H1 (cell line): ENCODE measurements around the gene ZNF789. TPM values are rescaled to one million over a fixed set of nuclear protein-coding genes. Genes with fewer than 3 reads are reported as not detected.

ENCODE experiments used
- CTCF ChIA-PET: fragments of 300-600 bp; sonication (Branson Sonifier 250); formaldehyde crosslinking; loops from one replicate; lab custom pipeline; 2021; ENCODE audit not compliant: partially characterized antibody; lab: Charles Lee
- POLR2A ChIA-PET: fragments of 300-600 bp; sonication (Branson Sonifier 250); formaldehyde crosslinking; loops from one replicate; lab custom pipeline; 2021; ENCODE audit warnings: inconsistent platforms; ENCODE audit not compliant: partially characterized antibody; lab: Charles Lee
- DNase-seq, 2 experiments: peaks; one replicate each; pipeline versions ENCODE4 v3.0.0 to v3.0.0-alpha.2; 2010 to 2022; ENCODE audit warnings: low spot score in 2 of 2, low read depth in 1 of 2, mixed read lengths in 1 of 2
- FAIRE-seq: peaks from 2 replicates; lab custom pipeline; 2011; peaks lifted over from hg19 to GRCh38; lab: Jason Lieb, UNC
- H2AFZ ChIP-seq: 2 replicates; pipeline ENCODE4 v1.8.1; 2012; ENCODE audit warnings: low read length, inconsistent platforms
- H2AK5ac ChIP-seq: 2 replicates; pipeline ENCODE4 v1.6.1; 2013; ENCODE audit warnings: low read depth, low read length
- H2BK120ac ChIP-seq: replicated peaks from 2 replicates; pipeline ENCODE3; 2013; ENCODE audit warnings: low read depth, low read length, inconsistent platforms
- H2BK12ac ChIP-seq: 2 replicates; pipeline ENCODE4 v1.6.1; 2013; ENCODE audit warnings: low read depth, low read length
- H2BK15ac ChIP-seq: 2 replicates; pipeline ENCODE4 v1.6.1; 2013; ENCODE audit warnings: low read length
- H2BK20ac ChIP-seq: 2 replicates; pipeline ENCODE4 v1.6.1; 2013; ENCODE audit warnings: low read length
- H2BK5ac ChIP-seq: 2 replicates; pipeline ENCODE4 v1.6.1; 2013; ENCODE audit warnings: low read depth, low read length
- H3K14ac ChIP-seq: 2 replicates; pipeline ENCODE4 v1.6.1; 2013; ENCODE audit warnings: inconsistent platforms; ENCODE audit not compliant: insufficient read length
- H3K18ac ChIP-seq: 2 replicates; pipeline ENCODE4 v1.6.1; 2013; ENCODE audit warnings: low read length; ENCODE audit errors: extremely low read depth
- H3K23ac ChIP-seq: 2 replicates; pipeline ENCODE4 v1.6.1; 2013; ENCODE audit warnings: inconsistent platforms; ENCODE audit not compliant: insufficient read length
- H3K23me2 ChIP-seq: 2 replicates; pipeline ENCODE4 v1.6.1; 2013; ENCODE audit warnings: low read depth, low read length
- H3K27ac ChIP-seq: 2 replicates; pipeline ENCODE4 v1.6.1; 2011; ENCODE audit warnings: low read depth, low read length, inconsistent platforms
- H3K27me3 ChIP-seq, 4 experiments: replicated peaks in 1 of 4; 1 replicate in 1 of 4; 2 replicates in 3 of 4; pipeline versions ENCODE4 v1.6.1 to v1.8.1; 2011 to 2013; ENCODE audit warnings: low read length in 3 of 4, mild to moderate bottlenecking in 3 of 4, inconsistent platforms in 2 of 4, mixed read lengths in 2 of 4, moderate library complexity in 1 of 4; ENCODE audit not compliant: control insufficient read depth in 3 of 4, insufficient read depth in 3 of 4; ENCODE audit errors: extremely low read depth in 1 of 4
- H3K36me3 ChIP-seq, 4 experiments: 2 replicates each; pipeline versions ENCODE4 v1.6.1 to v1.8.1; 2011 to 2013; ENCODE audit warnings: mild to moderate bottlenecking in 4 of 4, low read length in 3 of 4, moderate library complexity in 2 of 4, control low read depth in 1 of 4, inconsistent platforms in 1 of 4; ENCODE audit not compliant: insufficient read depth in 4 of 4, control insufficient read depth in 2 of 4
- H3K4ac ChIP-seq: replicated peaks from 2 replicates; pipeline ENCODE3; 2013; ENCODE audit warnings: low read length, low read depth, mixed read lengths, inconsistent platforms; ENCODE audit not compliant: insufficient read length
- H3K4me1 ChIP-seq, 4 experiments: replicated peaks in 1 of 4; 1 replicate in 1 of 4; 2 replicates in 3 of 4; pipeline versions ENCODE4 v1.6.1 to v1.8.1; 2011 to 2013; ENCODE audit warnings: low read length in 3 of 4, inconsistent platforms in 2 of 4, mixed read lengths in 1 of 4; ENCODE audit not compliant: insufficient read depth in 4 of 4, control insufficient read depth in 3 of 4
- H3K4me2 ChIP-seq, 2 experiments: 2 replicates each; pipeline versions ENCODE4 v1.6.1 to v1.8.1; 2011 to 2013; ENCODE audit warnings: low read depth in 2 of 2, low read length in 2 of 2, control low read depth in 1 of 2, inconsistent platforms in 1 of 2, mild to moderate bottlenecking in 1 of 2; ENCODE audit not compliant: insufficient read depth in 1 of 2
- H3K4me3 ChIP-seq, 4 experiments: fragments of 200-600, 300-600 bp in 1 of 4; sonication (generic), shearing (Covaris generic), sonication (Bioruptor Twin) in 1 of 4; 2 replicates each; pipeline versions ENCODE4 v1.5.1 to v1.8.1; 2011 to 2016; ENCODE audit warnings: low read length in 4 of 4, low read depth in 3 of 4, control low read depth in 2 of 4, inconsistent platforms in 2 of 4, mild to moderate bottlenecking in 2 of 4, mixed read lengths in 1 of 4, moderate library complexity in 1 of 4; ENCODE audit not compliant: insufficient read depth in 2 of 4; ENCODE audit errors: extremely low read depth in 1 of 4
- H3K56ac ChIP-seq: replicated peaks from 2 replicates; pipeline ENCODE3; 2013; ENCODE audit warnings: low read depth, mild to moderate bottlenecking, mixed read lengths, low read length, inconsistent platforms; ENCODE audit not compliant: insufficient read length
- H3K79me1 ChIP-seq: 2 replicates; pipeline ENCODE4 v1.6.1; 2013; ENCODE audit warnings: low read depth, low read length, control low read depth
- H3K79me2 ChIP-seq, 2 experiments: 2 replicates each; pipeline versions ENCODE4 v1.6.1 to v1.8.1; 2012 to 2013; ENCODE audit warnings: low read length in 2 of 2, mild to moderate bottlenecking in 2 of 2, inconsistent platforms in 1 of 2; ENCODE audit not compliant: insufficient read depth in 2 of 2, control insufficient read depth in 1 of 2
- H3K9ac ChIP-seq, 4 experiments: replicated peaks in 1 of 4; 1 replicate in 1 of 4; 2 replicates in 3 of 4; pipeline versions ENCODE4 v1.6.1 to v1.8.1; 2011 to 2013; ENCODE audit warnings: low read depth in 3 of 4, low read length in 3 of 4, control low read depth in 2 of 4, mild to moderate bottlenecking in 2 of 4, moderate library complexity in 2 of 4, inconsistent platforms in 1 of 4; ENCODE audit errors: extremely low read depth in 1 of 4
- H3K9me3 ChIP-seq, 2 experiments: 2 replicates each; pipeline versions ENCODE4 v1.6.1 to v1.8.1; 2012 to 2013; ENCODE audit warnings: mild to moderate bottlenecking in 2 of 2, moderate library complexity in 2 of 2, control low read depth in 1 of 2, inconsistent platforms in 1 of 2, low read depth in 1 of 2, low read length in 1 of 2, mixed read lengths in 1 of 2; ENCODE audit not compliant: insufficient read depth in 2 of 2
- H4K20me1 ChIP-seq, 2 experiments: replicated peaks in 1 of 2; 2 replicates each; pipeline versions ENCODE3 to v1.8.1; 2011 to 2013; ENCODE audit warnings: inconsistent platforms in 2 of 2, low read length in 2 of 2, mild to moderate bottlenecking in 1 of 2; ENCODE audit not compliant: insufficient read depth in 2 of 2, control insufficient read depth in 1 of 2
- H4K5ac ChIP-seq: 2 replicates; pipeline ENCODE4 v1.6.1; 2013; ENCODE audit warnings: low read length, low read depth, mixed read lengths, inconsistent platforms; ENCODE audit not compliant: insufficient read length
- H4K8ac ChIP-seq: 2 replicates; pipeline ENCODE4 v1.8.0; 2013; ENCODE audit warnings: mild to moderate bottlenecking, moderate library complexity, low read length, inconsistent platforms; ENCODE audit not compliant: insufficient read depth; ENCODE audit errors: extremely low read depth
- H4K91ac ChIP-seq: replicated peaks from 2 replicates; pipeline ENCODE3; 2013; ENCODE audit warnings: low read length, mixed read lengths, inconsistent platforms; ENCODE audit not compliant: insufficient read length
- GABPA ChIP-seq: IDR thresholded peaks from 2 replicates; pipeline ENCODE4 v1.6.1; 2011; ENCODE audit warnings: mild to moderate bottlenecking, low read length, moderate library complexity, borderline replicate concordance; ENCODE audit not compliant: insufficient read depth
- WGBS, 2 experiments: shearing (Covaris generic) in 1 of 2; methylation state at CpG; one replicate each; pipeline versions ENCODE4 v1.1.6 to v1.1.7; 2013 to 2015; ENCODE audit warnings: low lambda C conversion rate in 2 of 2, mixed read lengths in 2 of 2, inconsistent platforms in 1 of 2, low coverage in 1 of 2, missing lambda C conversion rate in 1 of 2; ENCODE audit not compliant: insufficient replicate concordance in 2 of 2, insufficient coverage in 1 of 2, insufficient read length in 1 of 2; ENCODE audit errors: extremely low coverage in 1 of 2, missing lambda C conversion rate in 1 of 2; 5-methylcytosine and 5-hydroxymethylcytosine counted together
- polyA plus RNA-seq, 7 experiments: library from polyadenylated mRNA; depleted of rRNA in 3 of 7; stranded (reverse) in 5 of 7; unstranded in 2 of 7; fragments of >200 nt in 5 of 7; fragments of 200-250 nt in 2 of 7; gene quantifications; 1 replicate in 5 of 7; 2 replicates in 1 of 7; 4 replicates in 1 of 7; pipeline versions ENCODE4 v1.2.1 to v1.2.3, GENCODE V29; 2011 to 2013; ENCODE audit warnings: missing spikeins in 2 of 7, mixed read lengths in 2 of 7
- total RNA-seq: library from RNA; stranded (reverse); fragmentation: NEBNext Ultra II Directional; extraction: Animal tissue kit (Norgen Biotek cat#: 25700); gene quantifications from 2 replicates; pipeline ENCODE4 v1.2.1, GENCODE V29; 2021

The ZNF789 gene
- total and polyA plus RNA-seq, 2 of the 8 experiments (the other 6 are each of a cell fraction or from before 2014, with no cell fraction given) = 11.4 to 12.5 TPM

GRCh38 chr7:99446096-99446495, 26.6 kb upstream of the ZNF789 start:
- H2BK12ac ChIP-seq = no peak overlapping the region
- no peak overlapping the region for H2BK15ac ChIP-seq
- no peaks in the 10 kb centered on the region; the same call in 1 of the 2 replicates for H3K79me1 ChIP-seq
- TF ChIP-seq GABPA = no peak
- H2AK5ac ChIP-seq = no peak overlapping the region
- WGBS, 2 experiments = 90% methylated on average over 4 of the region's 4 CpGs; no CpG with 5 or more reads in 1 of the 2 experiments
- H3K9ac ChIP-seq = no peak overlapping the region
- peaks cover 11 to 23% of the 10 kb centered on the region in 2 experiments for H4K20me1 ChIP-seq
- no peak overlapping the region for H3K4me2 ChIP-seq
- H2BK5ac ChIP-seq = no peak overlapping the region
- ChIA-PET POLR2A (interaction anchor here (0.6 to 5.7 kb wide), 4 partner anchors 12 to 37 kb away, joined by 3 to 59 read pairs (median 4); partner anchors contain the start of gene BUD31), CTCF (interaction anchor here (0.7 to 1.4 kb wide), 2 partner anchors 17 to 443 kb away, joined by 4 read pairs; no protein-coding TSS in a partner anchor)
- H4K5ac ChIP-seq = no peak overlapping the region
- DNase-seq (no peak), FAIRE-seq (no peak)
- H3K4ac ChIP-seq = no peak overlapping the region
- no peak overlapping the region for H4K8ac ChIP-seq
- H2AFZ ChIP-seq = no peak overlapping the region
- H2BK20ac ChIP-seq = no peak overlapping the region
- no peak overlapping the region for H3K18ac ChIP-seq
- H2BK120ac ChIP-seq = no peak overlapping the region
- H3K4me3 ChIP-seq = no peak overlapping the region
- H3K36me3 ChIP-seq = peaks cover 50 to 79% (median 64%) of the 10 kb centered on the region in 4 experiments
- H3K14ac ChIP-seq = no peak overlapping the region
- no peak overlapping the region for H4K91ac ChIP-seq
- H3K79me2 ChIP-seq = peaks cover 0 to 9% of the 10 kb centered on the region in 2 experiments; a peak in 1 of 4 replicates
- no peak overlapping the region for H3K23ac ChIP-seq
- peaks cover 0 to 3% (median 0%) of the 10 kb centered on the region in 4 experiments; a peak in 1 of 7 replicates for H3K4me1 ChIP-seq
- no peak overlapping the region for H3K56ac ChIP-seq
- H3K23me2 ChIP-seq = no peaks in the 10 kb centered on the region
- H3K9me3 ChIP-seq = no peaks in the 10 kb centered on the region
- H3K27ac ChIP-seq = no peak overlapping the region
- no peaks in the 10 kb centered on the region; a peak in 1 of 7 replicates for H3K27me3 ChIP-seq
